ENCODE data around the gene RPUSD1. TPM values are rescaled to one million over a fixed set of nuclear protein-coding genes. Genes with fewer than 3 reads are reported as not detected.

RPUSD1 gene
- total RNA-seq, 2 donors from 2014 or later: 8.8 to 11.4 TPM

DNA sequence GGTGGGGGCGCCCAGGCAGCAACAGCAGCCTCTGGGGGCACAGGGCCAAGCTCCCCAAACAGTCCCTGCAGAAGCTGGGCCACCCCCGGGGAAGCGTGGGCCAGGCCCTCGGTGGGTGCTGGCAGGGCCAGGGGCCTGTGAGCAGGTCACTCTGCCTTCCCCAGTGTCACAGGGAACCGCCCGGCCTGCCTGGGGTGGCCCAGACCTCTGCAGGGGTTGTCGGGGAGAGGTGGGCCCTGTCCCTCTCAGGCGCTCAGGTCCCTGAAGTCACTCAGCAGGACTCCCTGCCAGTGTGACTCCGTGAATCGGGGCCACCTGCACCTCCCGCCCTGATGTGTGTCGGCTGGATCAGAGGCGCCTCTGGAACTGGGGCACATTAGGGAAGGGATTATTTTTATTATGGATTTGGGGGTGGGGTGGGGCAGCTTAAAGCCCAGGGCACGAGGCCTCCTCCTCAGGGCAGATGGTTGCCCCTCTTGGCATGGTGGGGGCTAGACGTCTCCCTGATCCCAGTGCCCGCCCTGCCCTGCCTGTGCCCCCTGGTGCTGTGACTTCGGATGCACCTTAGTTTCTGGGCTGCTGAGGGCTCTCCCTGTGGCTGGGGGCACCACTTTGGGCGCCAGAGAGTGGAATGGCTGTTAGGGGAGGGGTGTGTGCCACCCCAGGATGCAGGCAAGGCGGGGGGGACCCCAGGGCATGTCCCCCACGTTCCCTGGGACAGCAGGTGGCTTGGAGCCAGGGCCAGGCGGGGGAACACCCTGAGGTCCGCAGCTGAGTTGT is 13.6 kb upstream of the RPUSD1 start:
- intact Hi-C loops (cut with DNase I): no loop called here
- DNase-seq (ENCODE audit: low spot score): no peak

DNA sequence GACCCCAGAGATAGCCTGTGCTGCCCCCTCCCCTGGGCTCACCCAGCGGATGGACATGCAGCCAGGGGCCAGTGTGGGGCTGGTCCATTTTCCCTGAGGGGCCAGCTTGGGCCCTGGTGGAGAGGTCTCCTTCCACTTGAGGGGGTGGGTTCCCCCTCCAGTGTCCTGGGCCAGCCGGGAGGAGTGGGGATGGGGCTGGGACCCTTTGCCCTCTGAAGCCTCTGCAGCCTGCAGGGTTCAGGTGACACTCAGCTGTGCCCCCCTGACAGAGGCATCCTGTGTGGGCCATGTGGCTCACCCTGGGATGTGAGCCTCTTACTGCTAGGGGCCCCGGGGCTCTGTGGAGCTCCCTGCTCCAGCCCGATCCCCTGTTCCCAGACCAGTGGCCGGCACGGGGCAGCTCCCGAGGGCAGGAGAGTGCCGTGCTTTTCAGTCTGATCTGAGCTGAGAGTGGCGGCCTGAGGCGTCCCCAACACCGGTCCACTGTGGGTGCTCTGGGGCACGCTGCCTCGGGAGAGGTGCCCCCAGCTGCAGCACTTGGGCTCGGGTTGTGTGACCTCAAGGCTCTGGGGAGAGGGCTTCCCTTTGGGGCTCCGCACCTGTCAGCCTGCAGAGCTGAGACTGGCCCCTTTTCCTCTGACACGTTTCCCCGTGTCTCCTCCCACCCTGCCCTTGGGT is 12.8 kb upstream of the RPUSD1 start:
- DNase-seq (ENCODE audit: low spot score): no peak
- intact Hi-C loops (cut with DNase I): no loop called here

DNA sequence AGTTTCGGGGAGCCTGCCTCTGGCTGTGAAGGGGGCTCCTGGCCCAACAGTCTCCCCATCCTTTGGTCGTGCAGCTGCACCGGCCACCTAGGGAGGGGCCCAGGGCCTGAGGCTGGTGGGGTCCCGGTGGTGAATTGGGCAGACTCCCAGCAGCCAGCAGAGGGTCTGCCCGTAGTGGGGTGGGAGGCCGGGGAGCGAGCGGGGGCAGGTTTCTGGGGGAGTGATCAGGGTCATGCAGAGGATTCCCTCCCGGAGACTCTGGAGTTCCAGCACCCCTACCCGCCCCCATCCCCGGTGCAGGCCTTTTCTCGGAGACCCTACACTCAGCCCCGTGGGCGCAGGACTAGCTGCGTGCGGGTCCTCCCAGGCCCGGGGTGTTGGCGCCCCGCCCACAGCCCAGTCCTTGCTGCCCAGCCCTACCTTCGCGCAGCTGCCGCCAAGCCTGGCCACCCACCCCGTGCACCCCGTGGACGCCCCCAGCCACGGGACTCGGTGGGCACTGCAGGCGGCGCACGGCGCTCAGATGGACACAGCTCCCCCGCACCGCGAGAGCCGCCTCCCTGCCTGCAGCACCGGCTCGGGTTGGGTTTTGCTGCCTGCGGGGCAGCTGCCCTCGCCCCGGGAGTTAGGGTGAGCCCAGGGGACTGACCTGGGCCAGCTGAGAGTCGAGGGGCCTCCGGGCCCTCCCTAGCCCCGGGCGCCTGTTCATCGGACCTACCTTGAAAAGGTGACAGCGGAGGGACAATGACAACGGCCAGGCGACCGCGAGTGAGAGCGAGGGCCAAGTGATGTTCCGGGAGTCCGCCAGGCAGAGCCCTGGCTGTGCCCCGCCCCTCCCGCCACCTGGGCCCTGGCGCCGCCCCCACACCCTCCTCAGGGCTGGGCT is 12.0 kb upstream of the RPUSD1 start, which contains the start of gene GNG13:
Gene GNG13 (minus strand): TSS at position 787 of the 886 bp plus-strand sequence. CDS start 1,657 bp downstream, outside the sequence.
- intact Hi-C loops (cut with DNase I): no loop called here
- DNase-seq (ENCODE audit: low spot score): no peak

DNA sequence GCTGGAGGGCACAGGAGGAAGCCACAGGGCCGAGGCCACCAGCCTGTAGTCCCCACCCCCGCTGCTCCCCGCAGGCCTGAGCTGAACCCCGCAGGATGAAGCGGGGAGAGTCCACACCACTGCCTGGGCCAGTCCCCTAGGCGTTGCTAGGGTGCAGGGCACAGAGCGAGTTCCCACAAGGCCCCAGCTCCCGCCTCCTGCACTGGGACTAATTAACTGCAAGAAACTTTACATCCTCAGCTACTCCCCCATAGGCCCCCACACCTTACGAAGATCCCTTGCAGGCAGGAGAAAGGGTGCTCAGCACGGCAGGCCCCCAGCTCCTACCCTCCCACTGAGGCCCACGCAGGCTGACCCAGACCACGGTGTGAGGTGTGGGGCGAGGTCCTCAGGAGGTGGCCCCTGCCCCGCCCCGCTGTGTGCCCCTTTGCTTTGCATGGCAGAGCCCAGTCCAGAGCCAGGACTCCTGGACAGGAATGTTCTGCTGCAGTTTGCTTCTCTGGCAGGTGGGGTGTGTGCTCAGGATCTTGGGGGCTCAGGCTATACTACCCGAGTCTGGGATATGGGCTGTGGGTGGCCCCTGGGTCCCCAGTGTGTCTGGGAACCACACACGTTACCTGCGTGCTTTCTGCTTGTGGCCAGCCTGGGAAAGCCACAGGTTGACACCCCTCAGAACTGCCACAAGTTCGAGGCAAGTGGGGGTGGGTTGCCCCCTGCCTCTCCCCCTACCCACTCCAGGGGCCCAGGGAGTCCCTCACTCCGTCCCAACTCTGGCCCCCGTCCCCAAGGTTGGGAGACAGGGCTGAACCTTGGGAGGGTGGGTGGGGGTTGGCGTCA is 11.1 kb upstream of the RPUSD1 start:
- intact Hi-C loops (cut with DNase I): no loop called here
- DNase-seq (ENCODE audit: low spot score): no peak

DNA sequence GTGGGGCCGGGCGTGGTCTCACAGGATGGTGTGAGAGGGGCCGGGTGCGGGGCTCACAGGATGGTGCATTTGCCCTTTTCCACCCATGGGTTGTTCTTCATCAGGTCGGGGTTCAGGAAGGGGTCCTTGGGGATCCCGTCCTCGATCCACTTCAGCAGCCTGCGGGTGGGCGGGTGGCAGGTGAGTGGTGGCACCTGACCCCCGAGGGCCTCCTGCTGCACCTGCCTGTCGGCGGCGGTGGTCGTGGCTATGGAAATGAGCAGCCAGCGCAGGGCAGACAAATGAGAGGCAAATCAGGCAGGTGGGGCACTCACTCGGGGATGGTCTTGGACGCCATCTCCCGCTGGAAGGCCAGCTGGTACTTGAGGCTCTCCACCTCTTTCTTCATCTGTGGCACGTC is 10.5 kb upstream of the RPUSD1 start:
- intact Hi-C loops (cut with DNase I): no loop called here
- no peak for DNase-seq (ENCODE audit: low spot score)

DNA sequence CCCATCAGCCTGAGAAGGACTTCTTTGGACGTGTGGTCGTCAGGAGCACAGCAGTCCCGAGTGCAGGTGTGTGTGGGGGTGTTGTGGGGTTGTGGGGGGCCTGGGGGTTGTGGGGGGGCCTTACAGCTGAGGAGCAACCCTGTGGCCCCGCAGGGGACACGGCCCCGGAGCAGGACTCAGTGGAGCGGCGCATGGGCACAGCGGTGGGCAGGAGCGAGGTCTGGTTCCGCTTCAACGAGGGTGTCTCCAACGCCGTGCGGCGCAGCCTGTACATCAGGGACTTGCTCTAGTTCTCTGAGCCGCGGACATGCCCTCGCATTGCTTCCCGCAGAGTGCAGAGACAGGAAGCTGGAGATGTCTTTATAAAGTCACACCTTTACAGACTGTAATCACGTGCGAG is 9.5 kb upstream of the RPUSD1 start:
- no peak for DNase-seq (ENCODE audit: low spot score)
- intact Hi-C loops (cut with DNase I): no loop called here

DNA sequence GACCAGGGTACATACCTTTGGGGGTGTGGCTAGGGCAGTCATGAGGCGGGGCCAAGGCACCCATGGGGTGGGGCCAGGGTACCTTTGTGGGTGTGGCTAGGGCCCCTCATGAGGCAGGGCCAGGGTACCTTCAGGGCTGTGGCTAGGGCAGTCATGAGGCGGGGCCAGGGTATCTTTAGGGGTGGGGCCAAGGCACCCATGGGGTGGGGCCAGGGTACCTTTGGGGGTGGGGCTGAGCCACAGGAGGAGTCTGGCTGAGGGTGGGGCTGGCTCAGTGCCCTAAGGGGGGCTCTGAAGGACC is 8.9 kb upstream of the RPUSD1 start:
- intact Hi-C loops (cut with DNase I): no loop called here
- no peak for DNase-seq (ENCODE audit: low spot score)

DNA sequence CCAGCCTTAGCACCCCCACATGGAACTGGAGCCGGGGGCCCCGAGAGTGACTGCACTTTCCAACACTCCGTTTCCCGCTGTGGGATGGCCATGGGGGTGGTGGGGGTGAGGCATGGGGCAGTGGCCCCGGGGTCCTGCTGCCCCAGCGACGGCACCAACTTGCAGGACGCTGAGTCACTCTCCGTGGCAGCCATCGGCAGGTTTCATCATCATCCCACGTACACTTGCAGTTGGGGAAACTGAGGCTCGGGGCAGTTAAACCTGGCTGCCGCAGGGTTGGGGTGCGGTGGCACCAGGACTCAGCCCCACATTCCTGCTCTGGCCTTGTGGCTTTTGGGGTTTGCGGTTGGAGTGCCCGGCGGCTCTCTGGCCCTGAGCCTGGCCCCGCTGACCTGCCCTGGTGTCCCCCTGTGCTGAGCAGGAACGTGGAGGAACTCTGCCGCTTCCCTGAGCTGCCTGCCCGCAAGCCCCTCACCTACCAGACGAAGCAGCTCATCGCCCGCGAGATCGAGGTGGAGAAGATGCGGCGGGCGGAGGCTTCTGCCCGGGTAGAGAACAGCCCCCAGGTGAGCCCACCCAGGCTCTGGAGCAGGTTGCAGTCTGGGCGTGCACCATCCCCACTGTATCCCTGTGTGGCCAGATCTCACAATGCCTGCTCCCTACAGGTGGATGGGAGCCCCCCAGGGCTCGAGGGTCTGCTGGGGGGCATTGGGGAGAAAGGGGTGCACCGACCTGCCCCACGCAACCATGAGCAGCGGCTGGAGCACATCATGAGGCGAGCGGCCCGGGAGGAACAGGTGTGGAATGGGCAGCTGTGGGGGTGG is 8.3 kb upstream of the RPUSD1 start:
- no peak for DNase-seq (ENCODE audit: low spot score)
- intact Hi-C loops (cut with DNase I): no loop called here

DNA sequence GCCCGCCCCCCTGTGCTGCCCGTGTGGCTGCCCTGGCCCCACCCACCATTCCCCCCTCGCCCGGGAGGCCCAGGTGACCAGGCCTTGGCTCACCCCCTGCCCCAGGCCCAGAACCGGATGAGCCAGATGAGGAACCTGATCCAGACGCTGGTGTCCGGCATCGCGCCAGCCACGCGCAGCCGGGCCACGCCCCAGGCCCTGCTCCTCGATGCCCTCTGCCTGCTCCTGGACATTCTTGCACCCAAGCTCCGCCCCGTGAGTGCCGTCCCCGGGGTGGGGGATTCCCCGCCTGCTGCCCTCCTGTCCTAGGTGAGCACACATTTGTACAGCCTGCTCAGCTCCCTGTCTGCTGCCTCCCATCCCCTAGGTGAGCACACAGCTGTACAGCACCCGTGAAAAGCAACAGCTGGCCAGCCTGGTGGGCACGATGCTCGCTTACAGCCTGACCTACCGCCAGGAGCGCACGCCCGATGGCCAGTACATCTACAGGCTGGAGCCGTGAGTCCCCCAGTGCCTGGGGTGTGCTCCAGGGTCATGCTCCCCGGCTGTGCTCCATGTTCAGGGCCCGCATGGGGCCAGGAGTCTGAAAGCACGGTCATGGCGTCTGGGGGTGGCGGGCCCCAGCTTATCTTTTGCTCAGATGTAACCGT is 7.5 kb upstream of the RPUSD1 start:
- intact Hi-C loops (cut with DNase I): no loop called here
- no peak for DNase-seq (ENCODE audit: low spot score)

DNA sequence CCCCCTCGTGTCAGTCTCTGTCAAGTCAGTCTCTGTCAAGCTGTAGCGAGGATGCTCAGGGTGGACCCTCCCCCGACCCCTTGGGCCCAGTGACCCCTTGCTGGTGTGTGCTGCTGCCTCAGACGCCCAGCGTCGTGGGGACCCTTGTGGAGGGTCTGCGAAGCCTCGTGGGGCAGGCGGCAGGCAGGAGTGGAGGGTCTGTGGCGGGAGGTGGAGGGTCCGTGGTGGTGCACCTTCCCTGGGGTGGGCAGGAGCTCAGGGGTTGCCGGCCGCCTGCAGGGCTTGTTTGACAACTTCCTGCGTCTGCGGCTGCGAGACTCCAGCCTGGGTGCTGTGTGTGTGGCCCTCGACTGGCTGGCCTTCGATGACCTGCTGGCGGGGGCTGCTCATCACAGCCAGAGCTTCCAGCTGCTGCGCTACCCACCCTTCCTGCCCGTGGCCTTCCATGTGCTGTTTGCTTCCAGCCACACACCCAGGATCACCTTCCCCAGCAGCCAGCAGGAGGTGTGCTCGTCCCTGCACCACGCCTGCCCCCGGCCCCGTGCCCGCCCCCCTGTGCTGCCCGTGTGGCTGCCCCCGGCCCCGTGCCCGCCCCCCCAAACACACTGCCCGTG is 6.8 kb upstream of the RPUSD1 start:
- intact Hi-C loops (cut with DNase I): no loop called here
- DNase-seq (ENCODE audit: low spot score): no peak

DNA sequence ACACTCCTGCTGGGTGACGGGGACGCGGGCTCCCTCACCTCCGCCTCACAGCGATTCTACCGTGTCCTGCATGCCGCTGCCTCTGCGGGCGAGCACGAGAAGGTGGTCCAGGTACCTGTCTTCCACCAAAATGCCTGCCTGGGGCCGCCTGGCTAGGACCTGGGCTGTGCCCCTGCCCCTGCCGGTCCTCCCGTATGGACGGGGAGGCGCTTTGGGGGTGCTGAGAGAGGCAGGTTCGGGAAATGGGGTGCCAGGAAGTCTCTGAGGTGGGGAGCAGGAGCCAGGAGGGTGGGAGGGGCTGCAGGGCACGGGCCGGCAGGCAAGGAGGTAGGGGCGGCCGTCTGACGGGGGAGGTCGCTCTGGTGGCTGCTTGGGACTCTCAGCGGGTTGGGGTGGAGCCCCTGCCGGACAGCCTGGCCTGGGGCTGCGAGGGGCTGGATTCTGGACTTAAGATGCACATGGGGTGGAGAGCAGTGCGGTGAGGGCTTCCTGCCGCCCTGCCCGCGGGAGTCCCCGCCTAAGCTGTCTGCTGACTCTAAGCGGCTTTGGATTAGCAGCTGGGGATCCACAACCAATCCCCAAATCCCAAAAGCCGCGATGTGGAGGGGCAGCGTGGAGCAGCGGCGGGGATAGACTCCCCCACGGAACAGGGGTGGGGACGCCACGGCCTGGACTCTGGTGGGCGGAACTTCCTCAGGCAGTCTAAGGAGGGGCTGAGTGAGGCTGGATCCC is 6.1 kb upstream of the RPUSD1 start:
- intact Hi-C loops (cut with DNase I): no loop called here

DNA sequence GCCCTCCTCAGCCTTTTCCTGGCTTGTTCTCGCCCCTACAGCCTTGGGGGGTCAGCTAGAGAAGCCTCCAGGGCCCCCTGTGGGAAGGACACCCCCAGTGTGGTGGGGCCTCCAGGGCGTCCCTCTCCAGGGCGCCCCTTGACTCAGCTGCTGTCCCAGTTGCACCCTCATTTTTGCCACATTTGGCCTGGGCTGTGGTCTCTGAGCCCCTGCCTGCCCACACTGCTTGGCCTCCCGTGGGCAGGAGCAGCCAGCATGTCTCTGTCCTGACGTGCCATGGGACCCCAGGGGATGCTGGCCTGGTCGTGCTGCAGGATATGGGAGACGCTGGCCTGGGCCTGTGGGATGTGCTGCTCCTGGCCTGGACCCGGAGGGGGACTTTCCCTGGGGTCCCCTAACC is 5.2 kb upstream of the RPUSD1 start:
- intact Hi-C loops (cut with DNase I): no loop called here

More for the DNA sequence above, 6.1 kb upstream of the RPUSD1 start:
- DNase-seq (ENCODE audit: low spot score): no peak

DNA sequence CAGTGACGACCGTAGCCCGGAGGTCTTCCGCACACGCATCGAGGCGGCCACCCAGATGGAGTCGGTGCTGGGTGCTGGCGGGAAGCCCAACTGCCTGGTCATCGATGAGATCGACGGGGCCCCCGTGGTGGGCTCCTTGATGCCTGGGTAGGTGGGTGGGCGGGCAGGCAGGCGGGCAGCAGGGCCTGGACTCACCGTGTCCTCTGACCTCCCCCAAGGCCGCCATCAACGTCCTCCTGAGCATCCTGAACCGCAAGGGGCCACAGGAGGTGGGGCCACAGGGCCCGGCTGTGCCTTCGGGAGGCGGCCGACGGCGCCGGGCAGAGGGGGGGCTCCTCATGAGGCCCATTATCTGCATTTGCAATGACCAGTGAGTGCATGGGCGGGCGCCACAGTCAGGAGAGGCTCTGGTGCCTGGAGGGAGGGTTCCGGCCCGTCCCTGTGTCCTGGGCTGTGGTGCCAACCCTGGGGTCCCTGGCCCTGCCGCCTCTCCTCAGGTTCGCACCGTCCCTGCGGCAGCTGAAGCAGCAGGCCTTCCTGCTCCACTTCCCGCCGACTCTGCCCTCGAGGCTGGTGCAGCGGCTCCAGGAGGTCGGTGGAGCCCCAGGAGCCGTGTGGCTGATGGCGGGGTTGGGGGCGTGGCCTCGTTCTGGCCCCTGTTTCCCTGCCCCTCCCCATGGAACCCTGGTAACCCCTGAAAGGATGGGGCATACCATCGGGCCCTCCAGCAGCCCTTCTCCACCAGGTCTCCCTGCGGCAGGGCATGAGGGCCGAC is 4.2 kb upstream of the RPUSD1 start:
- DNase-seq (ENCODE audit: low spot score): no peak
- intact Hi-C loops (cut with DNase I): no loop called here

More for the DNA sequence above, 5.2 kb upstream of the RPUSD1 start:
- DNase-seq (ENCODE audit: low spot score): no peak

DNA sequence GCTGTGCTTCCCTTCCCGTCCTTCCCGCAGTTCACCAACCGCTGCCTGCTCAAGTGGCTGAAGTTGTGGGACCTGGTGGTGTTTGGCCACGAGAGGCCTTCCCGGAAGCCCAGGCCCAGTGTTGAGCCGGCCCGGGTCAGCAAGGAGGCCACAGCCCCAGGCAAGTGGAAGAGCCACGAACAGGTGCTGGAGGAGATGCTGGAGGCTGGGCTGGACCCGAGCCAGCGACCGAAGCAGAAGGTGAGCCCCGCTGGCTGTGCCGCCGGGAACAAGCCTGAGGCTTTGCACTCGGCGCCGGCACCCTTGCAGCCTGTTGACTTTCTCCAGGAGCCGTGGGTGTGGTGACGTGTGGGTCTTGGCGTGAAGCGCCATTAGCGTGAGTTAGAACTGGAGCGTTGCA is 3.0 kb upstream of the RPUSD1 start:
- intact Hi-C loops (cut with DNase I): no loop called here
- no peak for DNase-seq (ENCODE audit: low spot score)

DNA sequence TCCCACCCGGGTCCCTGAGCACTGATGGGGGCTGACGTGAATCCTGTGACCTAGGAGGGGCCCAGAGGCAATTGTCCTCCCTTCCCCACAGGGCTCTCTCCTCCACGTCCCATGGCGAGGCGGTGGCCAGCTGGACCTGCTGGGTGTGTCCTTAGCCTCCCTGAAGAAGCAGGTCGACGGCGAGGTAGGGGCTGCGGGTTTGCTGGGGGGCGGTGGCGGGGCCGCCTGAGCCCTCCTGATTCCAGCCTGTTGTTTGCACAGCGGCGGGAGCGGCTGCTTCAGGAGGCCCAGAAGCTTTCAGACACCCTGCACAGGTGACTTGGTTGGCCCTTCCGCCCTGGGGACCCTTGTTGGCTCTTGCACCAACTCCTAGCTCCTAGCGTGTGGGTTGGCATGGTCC is 1.9 kb upstream of the RPUSD1 start:
- intact Hi-C loops (cut with DNase I): no loop called here
- no peak for DNase-seq (ENCODE audit: low spot score)

DNA sequence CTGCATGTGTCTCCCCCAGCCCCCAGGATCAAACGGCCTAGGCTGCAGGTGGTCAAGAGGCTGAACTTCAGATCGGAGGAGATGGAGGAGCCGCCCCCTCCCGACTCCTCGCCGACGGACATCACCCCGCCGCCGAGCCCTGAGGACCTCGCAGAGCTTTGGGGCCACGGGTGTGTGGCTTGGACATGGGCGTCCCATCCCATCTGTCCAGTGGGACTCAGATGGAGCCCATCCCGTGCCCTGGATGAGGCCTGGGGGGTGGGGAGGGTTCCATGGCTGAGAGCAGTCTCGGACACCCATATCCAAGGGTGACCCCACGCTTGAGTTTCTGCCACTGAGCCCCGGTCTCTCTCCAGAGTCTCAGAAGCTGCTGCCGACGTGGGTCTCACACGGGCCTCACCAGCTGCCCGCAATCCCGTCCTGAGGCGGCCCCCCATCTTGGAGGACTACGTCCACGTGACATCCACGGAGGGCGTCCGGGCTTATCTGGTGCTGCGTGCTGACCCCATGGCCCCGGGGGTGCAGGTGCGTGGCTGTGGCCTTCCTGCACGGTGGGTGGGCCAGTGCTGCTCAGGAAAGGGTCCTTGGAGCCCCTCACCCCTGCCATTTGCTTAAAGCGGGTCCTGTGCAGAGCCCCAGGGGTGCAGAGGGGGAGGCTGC is 1.1 kb upstream of the RPUSD1 start:
- no peak for DNase-seq (ENCODE audit: low spot score)
- intact Hi-C loops (cut with DNase I): loop anchor here (5.0 kb wide), 1 partner anchor 77 kb away; no protein-coding TSS in a partner anchor
